H9 (cell line): Measurements from ENCODE around the gene GAL3ST1. TPM values are rescaled to one million over a fixed set of nuclear protein-coding genes. Genes with fewer than 3 reads are reported as not detected.
A peak's percentile ranks its signal among the peaks of the same experiment; 100 is the strongest.

ENCODE experiments used
- DNase-seq: peaks from one replicate; pipeline ENCODE4 v3.0.0-alpha.2; 2017
- H2AFZ ChIP-seq: one replicate; pipeline ENCODE4 v1.6.1; 2013; ENCODE audit warnings: mild to moderate bottlenecking, low read length, control low read depth, moderate library complexity
- H2AK5ac ChIP-seq: 2 replicates; pipeline ENCODE4 v1.6.1; 2013; ENCODE audit warnings: low read length, control low read depth, mixed read lengths; ENCODE audit not compliant: insufficient read length
- H2BK120ac ChIP-seq: one replicate; pipeline ENCODE4 v1.6.1; 2013; ENCODE audit warnings: low read depth, mild to moderate bottlenecking, low read length, control low read depth, inconsistent platforms; ENCODE audit not compliant: poor library complexity, severe bottlenecking
- H2BK12ac ChIP-seq: 2 replicates; pipeline ENCODE4 v1.6.1; 2013; ENCODE audit warnings: low read length, control low read depth, mixed read lengths, low read depth; ENCODE audit not compliant: insufficient read length
- H2BK15ac ChIP-seq: 2 replicates; pipeline ENCODE4 v1.6.1; 2013; ENCODE audit warnings: low read depth, low read length, control low read depth
- H2BK20ac ChIP-seq: one replicate; pipeline ENCODE4 v1.6.1; 2013; ENCODE audit warnings: low read depth, mild to moderate bottlenecking, low read length, control low read depth, inconsistent platforms; ENCODE audit not compliant: poor library complexity, severe bottlenecking
- H2BK5ac ChIP-seq: 2 replicates; pipeline ENCODE4 v1.6.1; 2013; ENCODE audit warnings: low read length, control low read depth, mixed read lengths; ENCODE audit not compliant: insufficient read length
- H3K14ac ChIP-seq: 2 replicates; pipeline ENCODE4 v1.6.1; 2013; ENCODE audit warnings: low read length, control low read depth; ENCODE audit not compliant: insufficient read depth
- H3K18ac ChIP-seq: 2 replicates; pipeline ENCODE4 v1.6.1; 2013; ENCODE audit warnings: low read depth, mild to moderate bottlenecking, mixed read lengths, low read length, control low read depth; ENCODE audit not compliant: insufficient read length
- H3K23ac ChIP-seq: 2 replicates; pipeline ENCODE4 v1.6.1; 2013; ENCODE audit warnings: low read length, control low read depth, mixed read lengths, low read depth; ENCODE audit not compliant: insufficient read length
- H3K23me2 ChIP-seq: 2 replicates; pipeline ENCODE4 v1.6.1; 2013; ENCODE audit warnings: low read depth, mild to moderate bottlenecking, mixed read lengths, low read length, control low read depth; ENCODE audit not compliant: insufficient read length, poor library complexity, severe bottlenecking
- H3K27ac ChIP-seq: 2 replicates; pipeline ENCODE4 v1.5.1; 2013; ENCODE audit warnings: low read length, control low read depth, mixed read lengths, low read depth; ENCODE audit not compliant: insufficient read length
- H3K27me3 ChIP-seq: 2 replicates; pipeline ENCODE4 v1.6.1; 2013; ENCODE audit warnings: low read length, control low read depth, inconsistent platforms; ENCODE audit not compliant: insufficient read depth
- H3K4ac ChIP-seq: 2 replicates; pipeline ENCODE4 v1.6.1; 2013; ENCODE audit warnings: low read depth, mild to moderate bottlenecking, control low read depth, inconsistent platforms, low read length, moderate library complexity
- H3K4me1 ChIP-seq: 2 replicates; pipeline ENCODE4 v1.6.1; 2013; ENCODE audit warnings: low read length, control low read depth, inconsistent platforms; ENCODE audit not compliant: insufficient read depth
- H3K4me2 ChIP-seq: 2 replicates; pipeline ENCODE4 v1.6.1; 2013; ENCODE audit warnings: low read length, control low read depth, mixed read lengths; ENCODE audit not compliant: insufficient read length, insufficient read depth
- H3K56ac ChIP-seq: 2 replicates; pipeline ENCODE4 v1.6.1; 2013; ENCODE audit warnings: low read depth, mild to moderate bottlenecking, mixed read lengths, low read length, control low read depth; ENCODE audit not compliant: insufficient read length
- H3K79me1 ChIP-seq: 2 replicates; pipeline ENCODE4 v1.6.1; 2013; ENCODE audit warnings: low read depth, mild to moderate bottlenecking, moderate library complexity, low read length, control low read depth, inconsistent platforms; ENCODE audit not compliant: insufficient read depth, poor library complexity, severe bottlenecking
- H3K79me2 ChIP-seq: 2 replicates; pipeline ENCODE4 v1.6.1; 2013; ENCODE audit warnings: low read length, control low read depth, inconsistent platforms; ENCODE audit not compliant: insufficient read depth
- H3K9ac ChIP-seq: 2 replicates; pipeline ENCODE4 v1.6.1; 2013; ENCODE audit warnings: low read length, control low read depth, mixed read lengths; ENCODE audit not compliant: insufficient read length; ENCODE audit errors: extremely low read depth
- H3K9me3 ChIP-seq: one replicate; pipeline ENCODE4 v1.6.1; 2013; ENCODE audit warnings: low read depth, low read length, inconsistent platforms; ENCODE audit not compliant: control insufficient read depth
- H3T11ph ChIP-seq: one replicate; pipeline ENCODE4 v1.6.1; 2013; ENCODE audit warnings: mild to moderate bottlenecking, low read length, control low read depth, inconsistent platforms
- H4K20me1 ChIP-seq: one replicate; pipeline ENCODE4 v1.6.1; 2013; ENCODE audit not compliant: control insufficient read depth, insufficient read length, insufficient read depth
- H4K5ac ChIP-seq: 2 replicates; pipeline ENCODE4 v1.6.1; 2013; ENCODE audit warnings: low read depth, mild to moderate bottlenecking, mixed read lengths, low read length, control low read depth; ENCODE audit not compliant: insufficient read length
- H4K8ac ChIP-seq: replicated peaks from 2 replicates; pipeline ENCODE4 v1.6.1; 2013; ENCODE audit warnings: low read length, control low read depth, mixed read lengths, low read depth; ENCODE audit not compliant: insufficient read length
- H4K91ac ChIP-seq: 2 replicates; pipeline ENCODE4 v1.6.1; 2013; ENCODE audit warnings: low read depth, mild to moderate bottlenecking, moderate library complexity, mixed read lengths, low read length, control low read depth; ENCODE audit not compliant: insufficient read length
- H3K27ac Mint-ChIP-seq, 3 experiments: 2 replicates in 2 of 3; 3 replicates in 1 of 3; pipeline ENCODE4 v1.8.0; 2020 to 2021; ENCODE audit warnings: mixed read lengths in 3 of 3, mild to moderate bottlenecking in 1 of 3, moderate library complexity in 1 of 3
- H3K27me3 Mint-ChIP-seq: 2 replicates; pipeline ENCODE4 v1.8.0; 2021; ENCODE audit warnings: low read depth, mild to moderate bottlenecking, moderate library complexity, mixed read lengths
- H3K36me3 Mint-ChIP-seq, 3 experiments: 2 replicates in 2 of 3; 3 replicates in 1 of 3; pipeline ENCODE4 v1.8.0; 2020 to 2021; ENCODE audit warnings: low read depth in 3 of 3, mixed read lengths in 3 of 3; ENCODE audit not compliant: insufficient read depth in 1 of 3
- H3K4me1 Mint-ChIP-seq, 2 experiments: 2 replicates each; pipeline ENCODE4 v1.8.0; 2020; ENCODE audit warnings: mixed read lengths in 2 of 2
- H3K4me3 Mint-ChIP-seq, 2 experiments: 2 replicates in 1 of 2; 3 replicates in 1 of 2; pipeline ENCODE4 v1.8.0; 2020 to 2021; ENCODE audit warnings: mild to moderate bottlenecking in 2 of 2, mixed read lengths in 2 of 2, moderate library complexity in 1 of 2
- H3K9me3 Mint-ChIP-seq, 2 experiments: 2 replicates in 1 of 2; 3 replicates in 1 of 2; pipeline ENCODE4 v1.8.0; 2020; ENCODE audit warnings: mild to moderate bottlenecking in 2 of 2, mixed read lengths in 2 of 2, moderate library complexity in 1 of 2
- WGBS: extraction: QIAGEN DNeasy Blood & Tissue Kit; methylation state at CpG from one replicate; pipeline ENCODE4 v1.1.7; 2013; ENCODE audit warnings: missing lambda C conversion rate, low lambda C conversion rate, mixed read lengths; ENCODE audit not compliant: insufficient read length; ENCODE audit errors: extremely low coverage; 5-methylcytosine and 5-hydroxymethylcytosine counted together
- total RNA-seq: library from RNA; stranded (reverse); gene quantifications from 2 replicates; pipeline ENCODE4 v1.2.1, GENCODE V29; 2021
- TF ChIP-seq, protein P1 (sequence below): fragments of 200-600 bp; sonication (generic); conservative IDR thresholded peaks from 3 replicates; pipeline ENCODE4 v1.8.0; 2021; ENCODE audit warnings: antibody characterized with exemption, mild to moderate bottlenecking

The GAL3ST1 gene
- total RNA-seq, 1 experiment from 2014 or later, result 5.1 TPM

DNA sequence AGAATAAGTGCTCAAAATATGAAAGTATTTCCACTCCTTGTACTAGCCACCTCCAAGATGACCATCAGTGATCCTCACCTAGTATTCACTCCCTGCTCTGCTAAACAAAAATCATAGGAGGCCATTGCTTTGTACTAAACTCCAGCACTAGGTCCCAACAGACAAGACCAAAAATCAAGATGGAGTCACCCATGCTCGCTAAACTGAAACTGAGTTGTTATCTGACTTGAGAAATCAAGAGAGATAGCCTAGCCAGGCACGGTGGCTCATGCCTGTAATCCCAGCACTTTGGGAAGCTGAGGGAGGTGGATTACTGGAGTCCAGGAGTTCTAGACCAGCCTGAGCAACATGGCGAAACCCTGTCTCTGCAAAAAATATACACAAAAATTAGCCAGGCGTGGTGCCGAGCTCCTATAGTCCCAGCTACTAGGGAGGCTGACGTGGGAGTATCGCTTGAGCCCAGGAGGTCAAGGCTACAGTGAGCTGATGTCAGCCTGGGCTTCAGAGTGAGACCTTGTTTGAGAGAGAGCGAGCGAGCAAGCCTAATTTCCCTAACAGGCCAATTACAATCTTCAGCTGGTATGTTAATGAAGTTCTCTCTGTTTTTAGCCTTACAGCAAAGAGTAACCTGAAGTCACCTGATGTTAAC, 37.3 kb downstream of the GAL3ST1 start:
- no peak overlapping the region for H3K14ac ChIP-seq
- H3K27ac Mint-ChIP-seq, result peak overlapping the region in 2 of 3 experiments; percentile 19 to 43; a peak in 3 of 7 replicates
- no peak overlapping the region for H2AFZ ChIP-seq
- no peak overlapping the region for H2BK5ac ChIP-seq
- H3K9ac ChIP-seq, result no peak overlapping the region
- H4K20me1 ChIP-seq, result no peaks in the 10 kb centered on the region
- no peak overlapping the region for H3K18ac ChIP-seq
- H3K27ac ChIP-seq, result no peak overlapping the region
- no peaks in the 10 kb centered on the region for H3K9me3 ChIP-seq
- no peaks in the 10 kb centered on the region for H3K79me2 ChIP-seq
- no peak overlapping the region for H2BK15ac ChIP-seq
- no peaks in the 10 kb centered on the region for H3K27me3 ChIP-seq
- no peak overlapping the region for H3K4ac ChIP-seq
- no peak overlapping the region for H2BK20ac ChIP-seq
- peaks cover 6% of the 10 kb centered on the region for H3K27me3 Mint-ChIP-seq
- no peaks in the 10 kb centered on the region for H3K23me2 ChIP-seq
- no peak overlapping the region for H2BK12ac ChIP-seq
- H3K23ac ChIP-seq, result no peak overlapping the region
- H2AK5ac ChIP-seq, result no peak overlapping the region
- no peak overlapping the region for H3K4me3 Mint-ChIP-seq
- WGBS, result no CpG with 5 or more reads among the region's 9 CpGs
- H3K4me2 ChIP-seq, result no peak overlapping the region
- no peak overlapping the region for H4K5ac ChIP-seq
- no peak overlapping the region for H3T11ph ChIP-seq
- DNase-seq, result no peak
- H3K4me1 Mint-ChIP-seq, result peaks cover 11 to 20% of the 10 kb centered on the region in 2 experiments
- H4K8ac ChIP-seq, result no peak overlapping the region
- TF ChIP-seq, protein P1, sequence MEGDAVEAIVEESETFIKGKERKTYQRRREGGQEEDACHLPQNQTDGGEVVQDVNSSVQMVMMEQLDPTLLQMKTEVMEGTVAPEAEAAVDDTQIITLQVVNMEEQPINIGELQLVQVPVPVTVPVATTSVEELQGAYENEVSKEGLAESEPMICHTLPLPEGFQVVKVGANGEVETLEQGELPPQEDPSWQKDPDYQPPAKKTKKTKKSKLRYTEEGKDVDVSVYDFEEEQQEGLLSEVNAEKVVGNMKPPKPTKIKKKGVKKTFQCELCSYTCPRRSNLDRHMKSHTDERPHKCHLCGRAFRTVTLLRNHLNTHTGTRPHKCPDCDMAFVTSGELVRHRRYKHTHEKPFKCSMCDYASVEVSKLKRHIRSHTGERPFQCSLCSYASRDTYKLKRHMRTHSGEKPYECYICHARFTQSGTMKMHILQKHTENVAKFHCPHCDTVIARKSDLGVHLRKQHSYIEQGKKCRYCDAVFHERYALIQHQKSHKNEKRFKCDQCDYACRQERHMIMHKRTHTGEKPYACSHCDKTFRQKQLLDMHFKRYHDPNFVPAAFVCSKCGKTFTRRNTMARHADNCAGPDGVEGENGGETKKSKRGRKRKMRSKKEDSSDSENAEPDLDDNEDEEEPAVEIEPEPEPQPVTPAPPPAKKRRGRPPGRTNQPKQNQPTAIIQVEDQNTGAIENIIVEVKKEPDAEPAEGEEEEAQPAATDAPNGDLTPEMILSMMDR, result no peak
- H4K91ac ChIP-seq, result no peak overlapping the region
- no peaks in the 10 kb centered on the region for H3K79me1 ChIP-seq
- H3K9me3 Mint-ChIP-seq, result no peaks in the 10 kb centered on the region
- no peak overlapping the region for H3K56ac ChIP-seq
- H2BK120ac ChIP-seq, result no peak overlapping the region
- no peaks in the 10 kb centered on the region; a peak in 1 of 7 replicates for H3K36me3 Mint-ChIP-seq
- H3K4me1 ChIP-seq, result no peaks in the 10 kb centered on the region
